ENCODE results near the gene KCTD1. TPM values are rescaled to one million over a fixed set of nuclear protein-coding genes. Genes with fewer than 3 reads are reported as not detected.

Gene KCTD1
- total RNA-seq, 3 donors from 2014 or later (not counting 1 experiment from before 2014, with no cell fraction given), result 3.8 to 5.8 (median 5.7) TPM

- no peaks in the 10 kb centered on the region for H3K27me3 ChIP-seq (ENCODE audit: control insufficient read depth, insufficient read depth, low read length)
- H3K4me1 Mint-ChIP-seq, result no peaks in the 10 kb centered on the region
- intact Hi-C loops (cut with micrococcal nuclease), result no loop called here
These were observed 15.7 kb downstream of the KCTD1 start for GRCh38 chr18:26532367-26533340.

GRCh38 chr18:26531605-26532298 lies 16.6 kb downstream of the KCTD1 start:
- no peak for TF ChIP-seq CTCF (IDR thresholded peaks at IDR 0.05)
- ATAC-seq, result no peak
- intact Hi-C loops (cut with micrococcal nuclease), result no loop called here
- no peaks in the 10 kb centered on the region for H3K27me3 ChIP-seq (ENCODE audit: control insufficient read depth, insufficient read depth, low read length)
- 78% methylated on average over 3 of the region's 4 CpGs for WGBS (ENCODE audit: insufficient coverage)
- no peaks in the 10 kb centered on the region for H3K9me3 Mint-ChIP-seq
- H3K27ac Mint-ChIP-seq, result no peak overlapping the region
- H3K27me3 Mint-ChIP-seq (ENCODE audit: low read depth in 2 of 2), result no peaks in the 10 kb centered on the region
- no peak for DNase-seq
- H3K36me3 ChIP-seq (ENCODE audit: control insufficient read depth, insufficient read depth, low read length), result no peaks in the 10 kb centered on the region
- H3K4me3 Mint-ChIP-seq, result no peak overlapping the region
- H3K4me3 ChIP-seq (ENCODE audit: low read length), result no peak overlapping the region
- H3K9me3 ChIP-seq (ENCODE audit: control insufficient read depth, insufficient read depth, low read length), result no peaks in the 10 kb centered on the region
- no peak overlapping the region for H3K27ac ChIP-seq (ENCODE audit: low read length)
- H3K4me1 Mint-ChIP-seq, result no peaks in the 10 kb centered on the region
- H3K4me1 ChIP-seq (ENCODE audit: control insufficient read depth, insufficient read depth, low read length), result no peaks in the 10 kb centered on the region
- H3K36me3 Mint-ChIP-seq, result no peaks in the 10 kb centered on the region

More at GRCh38 chr18:26532367-26533340, 15.7 kb downstream of the KCTD1 start:
- Histone ChIP-seq H3K4me1 (ENCODE audit: control insufficient read depth, insufficient read depth, low read length) (no peaks in the 10 kb centered on the region), H3K36me3 (ENCODE audit: control insufficient read depth, insufficient read depth, low read length) (no peaks in the 10 kb centered on the region), H3K27ac (ENCODE audit: low read length) (no peak overlapping the region), H3K9me3 (ENCODE audit: control insufficient read depth, insufficient read depth, low read length) (no peaks in the 10 kb centered on the region), H3K4me3 (ENCODE audit: low read length) (no peak overlapping the region)
- Mint-ChIP-seq H3K36me3 (no peaks in the 10 kb centered on the region), H3K27ac (no peak overlapping the region), H3K27me3 (ENCODE audit: low read depth in 2 of 2) (no peaks in the 10 kb centered on the region), H3K4me3 (no peak overlapping the region), H3K9me3 (no peaks in the 10 kb centered on the region)
- DNase-seq, result no peak
- no peak for TF ChIP-seq CTCF (IDR thresholded peaks at IDR 0.05)
- WGBS (ENCODE audit: insufficient coverage), result 91% methylated on average over 8 of the region's 9 CpGs
- no peak for ATAC-seq

GRCh38 chr18:26526966-26527234 lies 21.5 kb downstream of the KCTD1 start:
- WGBS (ENCODE audit: insufficient coverage), result 96% methylated on average over 2 of the region's 2 CpGs
- H3K4me3 ChIP-seq (ENCODE audit: low read length), result no peak overlapping the region
- ATAC-seq, result no peak
- H3K4me1 ChIP-seq (ENCODE audit: control insufficient read depth, insufficient read depth, low read length), result no peaks in the 10 kb centered on the region
- no peaks in the 10 kb centered on the region for H3K9me3 Mint-ChIP-seq
- no peaks in the 10 kb centered on the region for H3K27me3 ChIP-seq (ENCODE audit: control insufficient read depth, insufficient read depth, low read length)
- TF ChIP-seq CTCF (IDR thresholded peaks at IDR 0.05), result no peak
- no peaks in the 10 kb centered on the region for H3K36me3 ChIP-seq (ENCODE audit: control insufficient read depth, insufficient read depth, low read length)
- H3K27ac Mint-ChIP-seq, result no peak overlapping the region
- no peak overlapping the region for H3K27ac ChIP-seq (ENCODE audit: low read length)
- H3K27me3 Mint-ChIP-seq (ENCODE audit: low read depth in 2 of 2), result no peaks in the 10 kb centered on the region
- intact Hi-C loops (cut with micrococcal nuclease), result no loop called here
- H3K36me3 Mint-ChIP-seq, result no peaks in the 10 kb centered on the region
- DNase-seq, result no peak
- H3K9me3 ChIP-seq (ENCODE audit: control insufficient read depth, insufficient read depth, low read length), result no peaks in the 10 kb centered on the region
- peaks cover 6 to 11% of the 10 kb centered on the region in 2 donors for H3K4me1 Mint-ChIP-seq
- no peak overlapping the region for H3K4me3 Mint-ChIP-seq
